H9 (cell line): Measurements from ENCODE around the gene MUL1. TPM values are rescaled to one million over a fixed set of nuclear protein-coding genes. Genes with fewer than 3 reads are reported as not detected.

ENCODE experiments used
- DNase-seq: peaks from one replicate; pipeline ENCODE4 v3.0.0-alpha.2; 2017
- H2AFZ ChIP-seq: one replicate; pipeline ENCODE4 v1.6.1; 2013; ENCODE audit warnings: mild to moderate bottlenecking, low read length, control low read depth, moderate library complexity
- H2AK5ac ChIP-seq: 2 replicates; pipeline ENCODE4 v1.6.1; 2013; ENCODE audit warnings: low read length, control low read depth, mixed read lengths; ENCODE audit not compliant: insufficient read length
- H2BK120ac ChIP-seq: one replicate; pipeline ENCODE4 v1.6.1; 2013; ENCODE audit warnings: low read depth, mild to moderate bottlenecking, low read length, control low read depth, inconsistent platforms; ENCODE audit not compliant: poor library complexity, severe bottlenecking
- H2BK12ac ChIP-seq: 2 replicates; pipeline ENCODE4 v1.6.1; 2013; ENCODE audit warnings: low read length, control low read depth, mixed read lengths, low read depth; ENCODE audit not compliant: insufficient read length
- H2BK15ac ChIP-seq: 2 replicates; pipeline ENCODE4 v1.6.1; 2013; ENCODE audit warnings: low read depth, low read length, control low read depth
- H2BK20ac ChIP-seq: one replicate; pipeline ENCODE4 v1.6.1; 2013; ENCODE audit warnings: low read depth, mild to moderate bottlenecking, low read length, control low read depth, inconsistent platforms; ENCODE audit not compliant: poor library complexity, severe bottlenecking
- H2BK5ac ChIP-seq: 2 replicates; pipeline ENCODE4 v1.6.1; 2013; ENCODE audit warnings: low read length, control low read depth, mixed read lengths; ENCODE audit not compliant: insufficient read length
- H3K14ac ChIP-seq: 2 replicates; pipeline ENCODE4 v1.6.1; 2013; ENCODE audit warnings: low read length, control low read depth; ENCODE audit not compliant: insufficient read depth
- H3K18ac ChIP-seq: 2 replicates; pipeline ENCODE4 v1.6.1; 2013; ENCODE audit warnings: low read depth, mild to moderate bottlenecking, mixed read lengths, low read length, control low read depth; ENCODE audit not compliant: insufficient read length
- H3K23ac ChIP-seq: 2 replicates; pipeline ENCODE4 v1.6.1; 2013; ENCODE audit warnings: low read length, control low read depth, mixed read lengths, low read depth; ENCODE audit not compliant: insufficient read length
- H3K23me2 ChIP-seq: 2 replicates; pipeline ENCODE4 v1.6.1; 2013; ENCODE audit warnings: low read depth, mild to moderate bottlenecking, mixed read lengths, low read length, control low read depth; ENCODE audit not compliant: insufficient read length, poor library complexity, severe bottlenecking
- H3K27ac ChIP-seq: 2 replicates; pipeline ENCODE4 v1.5.1; 2013; ENCODE audit warnings: low read length, control low read depth, mixed read lengths, low read depth; ENCODE audit not compliant: insufficient read length
- H3K27me3 ChIP-seq: 2 replicates; pipeline ENCODE4 v1.6.1; 2013; ENCODE audit warnings: low read length, control low read depth, inconsistent platforms; ENCODE audit not compliant: insufficient read depth
- H3K4ac ChIP-seq: 2 replicates; pipeline ENCODE4 v1.6.1; 2013; ENCODE audit warnings: low read depth, mild to moderate bottlenecking, control low read depth, inconsistent platforms, low read length, moderate library complexity
- H3K4me1 ChIP-seq: 2 replicates; pipeline ENCODE4 v1.6.1; 2013; ENCODE audit warnings: low read length, control low read depth, inconsistent platforms; ENCODE audit not compliant: insufficient read depth
- H3K4me2 ChIP-seq: 2 replicates; pipeline ENCODE4 v1.6.1; 2013; ENCODE audit warnings: low read length, control low read depth, mixed read lengths; ENCODE audit not compliant: insufficient read length, insufficient read depth
- H3K56ac ChIP-seq: 2 replicates; pipeline ENCODE4 v1.6.1; 2013; ENCODE audit warnings: low read depth, mild to moderate bottlenecking, mixed read lengths, low read length, control low read depth; ENCODE audit not compliant: insufficient read length
- H3K79me1 ChIP-seq: 2 replicates; pipeline ENCODE4 v1.6.1; 2013; ENCODE audit warnings: low read depth, mild to moderate bottlenecking, moderate library complexity, low read length, control low read depth, inconsistent platforms; ENCODE audit not compliant: insufficient read depth, poor library complexity, severe bottlenecking
- H3K79me2 ChIP-seq: 2 replicates; pipeline ENCODE4 v1.6.1; 2013; ENCODE audit warnings: low read length, control low read depth, inconsistent platforms; ENCODE audit not compliant: insufficient read depth
- H3K9ac ChIP-seq: 2 replicates; pipeline ENCODE4 v1.6.1; 2013; ENCODE audit warnings: low read length, control low read depth, mixed read lengths; ENCODE audit not compliant: insufficient read length; ENCODE audit errors: extremely low read depth
- H3K9me3 ChIP-seq: one replicate; pipeline ENCODE4 v1.6.1; 2013; ENCODE audit warnings: low read depth, low read length, inconsistent platforms; ENCODE audit not compliant: control insufficient read depth
- H3T11ph ChIP-seq: one replicate; pipeline ENCODE4 v1.6.1; 2013; ENCODE audit warnings: mild to moderate bottlenecking, low read length, control low read depth, inconsistent platforms
- H4K20me1 ChIP-seq: one replicate; pipeline ENCODE4 v1.6.1; 2013; ENCODE audit not compliant: control insufficient read depth, insufficient read length, insufficient read depth
- H4K5ac ChIP-seq: 2 replicates; pipeline ENCODE4 v1.6.1; 2013; ENCODE audit warnings: low read depth, mild to moderate bottlenecking, mixed read lengths, low read length, control low read depth; ENCODE audit not compliant: insufficient read length
- H4K8ac ChIP-seq: replicated peaks from 2 replicates; pipeline ENCODE4 v1.6.1; 2013; ENCODE audit warnings: low read length, control low read depth, mixed read lengths, low read depth; ENCODE audit not compliant: insufficient read length
- H4K91ac ChIP-seq: 2 replicates; pipeline ENCODE4 v1.6.1; 2013; ENCODE audit warnings: low read depth, mild to moderate bottlenecking, moderate library complexity, mixed read lengths, low read length, control low read depth; ENCODE audit not compliant: insufficient read length
- H3K27ac Mint-ChIP-seq, 3 experiments: 2 replicates in 2 of 3; 3 replicates in 1 of 3; pipeline ENCODE4 v1.8.0; 2020 to 2021; ENCODE audit warnings: mixed read lengths in 3 of 3, mild to moderate bottlenecking in 1 of 3, moderate library complexity in 1 of 3
- H3K27me3 Mint-ChIP-seq: 2 replicates; pipeline ENCODE4 v1.8.0; 2021; ENCODE audit warnings: low read depth, mild to moderate bottlenecking, moderate library complexity, mixed read lengths
- H3K36me3 Mint-ChIP-seq, 3 experiments: 2 replicates in 2 of 3; 3 replicates in 1 of 3; pipeline ENCODE4 v1.8.0; 2020 to 2021; ENCODE audit warnings: low read depth in 3 of 3, mixed read lengths in 3 of 3; ENCODE audit not compliant: insufficient read depth in 1 of 3
- H3K4me1 Mint-ChIP-seq, 2 experiments: 2 replicates each; pipeline ENCODE4 v1.8.0; 2020; ENCODE audit warnings: mixed read lengths in 2 of 2
- H3K4me3 Mint-ChIP-seq, 2 experiments: 2 replicates in 1 of 2; 3 replicates in 1 of 2; pipeline ENCODE4 v1.8.0; 2020 to 2021; ENCODE audit warnings: mild to moderate bottlenecking in 2 of 2, mixed read lengths in 2 of 2, moderate library complexity in 1 of 2
- H3K9me3 Mint-ChIP-seq, 2 experiments: 2 replicates in 1 of 2; 3 replicates in 1 of 2; pipeline ENCODE4 v1.8.0; 2020; ENCODE audit warnings: mild to moderate bottlenecking in 2 of 2, mixed read lengths in 2 of 2, moderate library complexity in 1 of 2
- WGBS: extraction: QIAGEN DNeasy Blood & Tissue Kit; methylation state at CpG from one replicate; pipeline ENCODE4 v1.1.7; 2013; ENCODE audit warnings: missing lambda C conversion rate, low lambda C conversion rate, mixed read lengths; ENCODE audit not compliant: insufficient read length; ENCODE audit errors: extremely low coverage; 5-methylcytosine and 5-hydroxymethylcytosine counted together
- total RNA-seq: library from RNA; stranded (reverse); gene quantifications from 2 replicates; pipeline ENCODE4 v1.2.1, GENCODE V29; 2021
- TF ChIP-seq, protein P1 (sequence below): fragments of 200-600 bp; sonication (generic); conservative IDR thresholded peaks from 3 replicates; pipeline ENCODE4 v1.8.0; 2021; ENCODE audit warnings: antibody characterized with exemption, mild to moderate bottlenecking

MUL1 gene
- total RNA-seq, 1 experiment from 2014 or later, result 27.1 TPM

DNA sequence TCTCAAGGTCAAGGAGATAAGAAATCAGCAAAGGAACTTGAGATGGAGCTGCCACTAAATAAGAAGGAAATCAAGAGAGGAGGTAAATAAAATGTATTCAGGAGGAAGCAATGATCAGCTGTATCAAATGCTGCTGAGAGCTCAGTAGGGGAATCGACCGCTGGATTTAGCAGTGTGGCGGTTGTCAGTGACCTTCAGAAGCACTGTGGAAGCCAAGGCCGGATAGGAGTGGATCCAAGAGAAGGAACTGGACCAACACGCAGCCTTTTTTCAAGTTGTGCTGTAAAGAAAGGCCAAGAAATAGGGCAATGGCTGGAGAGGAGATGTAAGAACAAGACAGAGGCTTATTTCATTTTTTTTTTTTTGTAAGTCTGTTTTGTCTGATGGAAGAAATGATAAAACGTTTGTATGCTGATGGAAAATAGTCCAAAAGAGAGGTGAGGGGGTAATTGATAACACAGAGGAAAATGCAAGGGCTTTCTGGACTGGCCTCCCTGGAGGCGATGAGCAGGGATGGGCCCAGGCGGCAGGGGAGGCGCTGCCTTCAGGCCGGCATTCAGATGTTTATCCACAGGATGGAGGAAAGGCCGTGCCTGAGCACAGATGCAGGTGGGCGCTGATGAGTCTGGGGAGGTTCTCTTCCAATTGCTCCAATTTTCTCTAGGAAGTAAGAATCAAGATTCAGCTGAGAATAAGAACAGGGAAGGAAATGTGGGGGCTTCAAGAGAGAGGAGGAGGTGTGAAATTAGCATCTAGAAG lies 26.9 kb upstream of the MUL1 start:
- no peak overlapping the region for H3K27ac Mint-ChIP-seq
- H3K36me3 Mint-ChIP-seq, result no peaks in the 10 kb centered on the region
- Histone ChIP-seq H2BK5ac (no peak overlapping the region), H4K20me1 (no peaks in the 10 kb centered on the region), H2BK20ac (no peak overlapping the region), H2BK12ac (no peak overlapping the region), H2BK120ac (no peak overlapping the region), H3K14ac (no peak overlapping the region), H3K9ac (no peak overlapping the region), H3K18ac (no peak overlapping the region), H3K23ac (no peak overlapping the region), H3K4ac (no peak overlapping the region), H3K23me2 (no peaks in the 10 kb centered on the region), H3K9me3 (no peaks in the 10 kb centered on the region), H2BK15ac (no peak overlapping the region), H3K4me1 (no peaks in the 10 kb centered on the region), H3K79me1 (no peaks in the 10 kb centered on the region), H4K8ac (no peak overlapping the region), H3K56ac (no peak overlapping the region), H3K4me2 (no peak overlapping the region), H3K27ac (no peak overlapping the region), H4K91ac (no peak overlapping the region), H3T11ph (no peak overlapping the region), H3K79me2 (no peaks in the 10 kb centered on the region), H3K27me3 (no peaks in the 10 kb centered on the region; the same call in 1 of the 2 replicates), H2AK5ac (no peak overlapping the region), H4K5ac (no peak overlapping the region), H2AFZ (no peak overlapping the region)
- H3K9me3 Mint-ChIP-seq, result no peaks in the 10 kb centered on the region
- peaks cover 0 to 3% of the 10 kb centered on the region in 2 experiments; a peak in 3 of 4 replicates for H3K4me1 Mint-ChIP-seq
- DNase-seq, result no peak
- TF ChIP-seq, protein P1, sequence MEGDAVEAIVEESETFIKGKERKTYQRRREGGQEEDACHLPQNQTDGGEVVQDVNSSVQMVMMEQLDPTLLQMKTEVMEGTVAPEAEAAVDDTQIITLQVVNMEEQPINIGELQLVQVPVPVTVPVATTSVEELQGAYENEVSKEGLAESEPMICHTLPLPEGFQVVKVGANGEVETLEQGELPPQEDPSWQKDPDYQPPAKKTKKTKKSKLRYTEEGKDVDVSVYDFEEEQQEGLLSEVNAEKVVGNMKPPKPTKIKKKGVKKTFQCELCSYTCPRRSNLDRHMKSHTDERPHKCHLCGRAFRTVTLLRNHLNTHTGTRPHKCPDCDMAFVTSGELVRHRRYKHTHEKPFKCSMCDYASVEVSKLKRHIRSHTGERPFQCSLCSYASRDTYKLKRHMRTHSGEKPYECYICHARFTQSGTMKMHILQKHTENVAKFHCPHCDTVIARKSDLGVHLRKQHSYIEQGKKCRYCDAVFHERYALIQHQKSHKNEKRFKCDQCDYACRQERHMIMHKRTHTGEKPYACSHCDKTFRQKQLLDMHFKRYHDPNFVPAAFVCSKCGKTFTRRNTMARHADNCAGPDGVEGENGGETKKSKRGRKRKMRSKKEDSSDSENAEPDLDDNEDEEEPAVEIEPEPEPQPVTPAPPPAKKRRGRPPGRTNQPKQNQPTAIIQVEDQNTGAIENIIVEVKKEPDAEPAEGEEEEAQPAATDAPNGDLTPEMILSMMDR, result no peak
- no CpG with 5 or more reads among the region's 12 CpGs for WGBS
- peaks cover 82% of the 10 kb centered on the region for H3K27me3 Mint-ChIP-seq
- H3K4me3 Mint-ChIP-seq, result no peak overlapping the region
